ENCODE data around the gene GRN. TPM values are rescaled to one million over a fixed set of nuclear protein-coding genes. Genes with fewer than 3 reads are reported as not detected.
"Not testable (repeated sequence)": the region's sequence is repeated elsewhere in the genome, so short reads cannot be mapped to it uniquely, and the experiment has no call there.

GRN gene
- polyA plus RNA-seq, 6 donors from 2014 or later = 102 to 198 (median 110) TPM

DNA sequence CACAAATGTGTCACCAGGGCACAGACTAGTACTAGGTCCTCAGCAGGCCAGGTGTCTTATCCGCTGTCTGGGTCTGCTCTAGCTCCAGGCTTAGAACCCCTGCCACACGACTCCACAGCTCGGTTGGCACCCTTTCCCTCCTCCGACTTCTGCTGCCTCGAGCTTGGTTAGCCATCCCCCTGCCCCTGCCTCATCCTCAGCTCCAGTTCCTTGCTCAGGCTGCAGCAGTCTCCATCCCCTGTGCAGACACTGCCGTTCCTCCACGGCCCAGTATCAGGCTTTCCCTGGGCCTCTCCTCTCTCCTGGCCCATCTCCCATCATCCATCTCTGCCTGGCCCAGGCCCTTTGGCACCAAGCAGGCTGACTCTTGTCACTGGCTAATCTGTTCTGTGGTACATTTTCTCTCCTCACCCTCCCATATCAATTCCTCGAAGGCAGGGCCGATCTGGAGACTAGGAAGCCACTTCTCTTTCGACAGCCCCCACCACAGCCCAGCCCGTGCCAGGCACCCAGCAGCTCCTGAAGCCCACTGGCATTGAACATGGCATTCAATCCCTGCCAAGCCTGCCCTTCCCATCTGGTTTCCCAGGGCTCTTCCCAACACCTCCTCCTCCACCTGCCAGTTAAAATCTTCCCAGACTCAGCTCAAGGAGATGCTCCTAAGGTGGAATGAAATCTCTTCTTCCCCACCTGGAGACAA, 1.4 kb upstream of the GRN start:
- Mint-ChIP-seq H3K9me3 (no peaks in the 10 kb centered on the region), H3K27ac (peak overlapping the region in 4 of 6 donors; percentile 31 to 98 (median 82)), H3K36me3 (no peaks in the 10 kb centered on the region), H3K27me3 (peaks cover 0 to 18% (median 7%) of the 10 kb centered on the region in 3 donors), H3K4me3 (peak overlapping the region in 5 of 8 donors; percentile 48 to 99 (median 76)), H3K4me1 (peaks cover 36 to 47% (median 44%) of the 10 kb centered on the region in 3 donors)
- DNase-seq (no peak), ATAC-seq (ENCODE audit: low read depth in 2 of 2) (no peak)

DNA sequence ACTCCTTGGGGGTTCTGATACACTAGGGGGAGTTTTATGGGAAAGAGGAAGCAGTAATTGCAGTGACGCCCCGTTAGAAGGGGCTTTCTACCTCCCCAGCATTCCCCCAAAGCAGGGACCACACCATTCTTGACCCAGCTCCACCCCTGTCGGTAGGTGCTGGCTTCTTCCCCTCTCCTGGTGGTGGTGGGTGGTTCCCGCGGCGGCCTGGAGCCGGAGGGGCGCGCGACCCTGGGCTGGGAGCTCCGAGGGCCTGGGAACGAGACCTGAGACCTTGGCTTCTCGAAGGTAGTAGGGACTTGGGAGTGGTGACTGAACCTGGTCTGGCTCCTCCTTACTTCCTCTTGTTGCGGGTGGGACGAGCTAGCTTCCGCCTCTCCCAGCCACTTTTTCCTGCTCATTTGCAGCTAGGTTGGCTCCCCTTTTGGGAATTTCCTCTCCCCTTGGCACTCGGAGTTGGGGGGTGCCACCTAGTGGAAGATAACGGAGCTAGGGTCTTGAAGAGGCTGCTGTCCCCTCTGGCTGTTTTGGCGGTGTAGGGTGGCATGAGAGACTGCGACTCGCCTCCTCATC, 438 bp downstream of the GRN start:
- Mint-ChIP-seq H3K27me3 (peaks cover 0 to 18% (median 7%) of the 10 kb centered on the region in 3 donors), H3K4me1 (peaks cover 47 to 58% (median 57%) of the 10 kb centered on the region in 3 donors)
- ATAC-seq (ENCODE audit: low read depth in 2 of 2) = peak; percentile 63 to 69

DNA sequence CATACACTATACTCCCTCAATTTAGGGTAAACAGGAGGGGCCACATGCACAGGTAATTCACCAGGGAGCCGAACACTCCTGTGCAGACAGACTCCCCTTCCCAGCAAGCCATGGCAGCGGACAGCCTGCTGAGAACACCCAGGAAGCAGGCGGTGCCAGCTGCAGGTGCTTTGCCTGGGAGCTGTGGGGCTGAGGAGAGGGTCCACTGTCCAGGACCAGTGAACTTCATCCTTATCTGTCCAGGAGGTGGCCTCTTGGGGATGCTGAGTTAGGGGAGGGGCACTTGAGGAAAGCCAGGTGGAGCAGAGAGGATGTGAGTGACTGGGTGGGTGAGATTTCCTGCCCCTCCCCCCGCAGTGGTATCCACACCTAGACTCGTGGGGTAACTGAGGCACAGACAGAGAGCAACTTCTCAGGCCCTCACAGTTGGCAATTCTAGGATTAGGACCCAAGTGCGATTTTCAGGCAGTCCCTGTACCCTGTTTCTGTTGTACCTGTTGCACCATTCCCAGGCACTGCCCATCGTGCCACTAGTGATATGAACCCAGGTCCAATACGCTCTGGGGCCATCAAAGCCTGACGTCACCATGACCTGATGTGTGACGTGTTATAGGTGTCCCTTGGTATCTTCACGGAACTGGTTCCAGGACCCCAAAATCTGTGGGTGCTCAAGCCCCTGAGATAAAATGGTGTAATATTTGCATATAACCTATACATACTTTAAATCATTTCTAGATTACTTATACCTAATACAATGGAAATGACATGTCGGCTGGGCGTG, 1.2 kb downstream of the GRN start:
- Mint-ChIP-seq H3K27ac (peak overlapping the region; percentile 83 to 98 (median 94)), H3K9me3 (no peaks in the 10 kb centered on the region), H3K27me3 (peaks cover 0 to 14% (median 7%) of the 10 kb centered on the region in 3 donors), H3K36me3 (no peaks in the 10 kb centered on the region), H3K4me3 (peak overlapping the region; percentile 88 to 99 (median 96)), H3K4me1 (peaks cover 47 to 62% (median 60%) of the 10 kb centered on the region in 3 donors)
- ATAC-seq (ENCODE audit: low read depth in 2 of 2) = no peak
- DNase-seq = no peak

More for the DNA sequence above, 438 bp downstream of the GRN start:
- DNase-seq = peak; percentile 80
- no peaks in the 10 kb centered on the region for H3K9me3 Mint-ChIP-seq
- peak overlapping the region; percentile 83 to 98 (median 94) for H3K27ac Mint-ChIP-seq
- H3K4me3 Mint-ChIP-seq = peak overlapping the region; percentile 88 to 99 (median 96)
- no peaks in the 10 kb centered on the region for H3K36me3 Mint-ChIP-seq

DNA sequence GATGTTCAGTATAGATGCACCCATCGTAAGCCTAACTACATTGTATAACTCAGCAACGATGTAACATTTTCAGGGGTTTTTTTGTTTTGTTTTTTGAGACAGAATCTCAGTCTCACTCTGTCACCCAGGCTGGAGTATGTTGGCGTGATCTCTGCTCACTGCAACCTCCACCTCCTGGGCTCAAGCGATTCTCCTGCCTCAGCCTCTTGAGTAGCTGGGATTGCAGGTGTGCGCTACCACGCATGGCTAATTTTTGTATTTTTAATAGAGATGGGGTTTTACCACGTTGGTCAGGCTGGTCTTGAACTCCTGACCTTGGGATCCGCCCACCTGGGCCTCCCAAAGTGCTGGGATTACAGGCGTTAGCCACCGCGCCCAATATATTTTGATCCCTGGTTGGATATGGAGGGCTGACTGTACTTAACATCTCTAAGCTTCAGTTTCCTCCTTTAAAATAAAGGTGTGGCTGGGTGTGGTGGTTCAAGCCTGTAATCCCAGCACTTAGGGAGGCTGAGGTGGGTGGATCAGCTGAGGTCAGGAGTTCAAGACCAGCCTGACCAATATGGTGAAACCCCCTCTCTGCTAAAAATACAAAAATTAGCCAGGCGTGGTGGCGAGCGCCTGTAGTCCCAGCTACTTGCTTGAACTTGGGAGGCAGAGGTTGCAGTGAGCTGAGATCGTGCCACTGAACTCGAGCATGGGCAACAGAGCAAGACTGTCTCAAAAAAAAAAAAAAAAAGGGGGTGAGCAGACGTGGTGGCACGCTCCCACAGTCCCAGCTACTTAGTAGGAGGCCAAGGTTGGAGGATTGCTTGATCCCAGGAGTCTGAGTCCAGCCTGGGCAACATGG, 2.3 kb downstream of the GRN start:
- peaks cover 47 to 62% (median 60%) of the 10 kb centered on the region in 3 donors for H3K4me1 Mint-ChIP-seq
- peak overlapping the region; percentile 74 to 98 (median 93) for H3K27ac Mint-ChIP-seq
- H3K9me3 Mint-ChIP-seq, H3K27me3 Mint-ChIP-seq, DNase-seq, H3K36me3 Mint-ChIP-seq: not testable (repeated sequence)
- peak overlapping the region; percentile 49 to 99 (median 92) for H3K4me3 Mint-ChIP-seq
- peak in 1 of 2 donors; percentile 5 for ATAC-seq (ENCODE audit: low read depth in 2 of 2)

DNA sequence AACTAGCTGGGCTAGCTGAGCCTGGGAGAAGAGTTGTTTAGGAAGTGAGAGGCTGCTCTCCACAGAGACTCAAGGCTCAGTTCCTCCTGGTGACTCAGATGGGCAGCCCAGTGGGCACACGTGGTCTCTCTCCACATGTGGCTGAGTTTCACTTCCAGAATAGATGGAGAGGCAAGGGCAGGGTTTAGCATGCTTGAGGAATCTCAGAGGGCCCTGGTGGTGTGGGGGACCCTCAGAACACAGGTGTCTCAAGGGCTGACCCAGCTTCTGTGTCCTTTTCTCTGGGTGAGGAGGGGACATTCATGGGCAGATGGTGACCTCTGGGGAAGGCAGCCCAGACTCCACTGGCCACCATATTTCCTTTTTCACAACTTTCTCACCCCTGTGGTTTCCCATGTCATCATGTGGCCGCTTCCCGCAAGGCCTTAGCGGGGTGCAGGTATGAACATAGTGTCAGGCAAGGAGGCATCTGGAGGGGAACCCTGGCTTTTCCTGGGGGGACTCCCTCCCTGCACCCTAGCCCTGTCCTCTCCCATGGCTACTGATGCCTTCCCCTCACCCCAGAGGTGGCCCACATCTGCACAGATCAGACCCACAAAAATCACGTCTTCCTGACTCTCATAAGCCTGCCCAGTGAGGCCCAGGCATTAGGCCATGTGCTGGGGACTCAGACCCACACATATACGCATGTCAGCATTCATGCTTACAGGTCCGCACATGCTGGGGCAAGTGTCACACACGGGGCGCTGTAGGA, 3.3 kb downstream of the GRN start:
- Mint-ChIP-seq H3K9me3 (no peaks in the 10 kb centered on the region), H3K4me3 (peak overlapping the region; percentile 44 to 99 (median 84)), H3K27ac (peak overlapping the region; percentile 80 to 98 (median 95)), H3K4me1 (peaks cover 51 to 67% (median 64%) of the 10 kb centered on the region in 3 donors), H3K27me3 (peaks cover 0 to 13% (median 7%) of the 10 kb centered on the region in 3 donors), H3K36me3 (no peaks in the 10 kb centered on the region)
- peak; percentile 83 for DNase-seq
- peak; percentile 67 to 69 for ATAC-seq (ENCODE audit: low read depth in 2 of 2)

DNA sequence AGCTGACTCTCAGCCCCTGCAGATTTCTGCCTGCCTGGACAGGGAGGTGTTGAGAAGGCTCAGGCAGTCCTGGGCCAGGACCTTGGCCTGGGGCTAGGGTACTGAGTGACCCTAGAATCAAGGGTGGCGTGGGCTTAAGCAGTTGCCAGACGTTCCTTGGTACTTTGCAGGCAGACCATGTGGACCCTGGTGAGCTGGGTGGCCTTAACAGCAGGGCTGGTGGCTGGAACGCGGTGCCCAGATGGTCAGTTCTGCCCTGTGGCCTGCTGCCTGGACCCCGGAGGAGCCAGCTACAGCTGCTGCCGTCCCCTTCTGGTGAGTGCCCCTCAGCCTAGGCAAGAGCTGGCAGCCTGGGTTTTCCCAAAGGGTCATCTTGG, 3.9 kb downstream of the GRN start:
- ATAC-seq (ENCODE audit: low read depth in 2 of 2) (no peak), DNase-seq (no peak)
- Mint-ChIP-seq H3K27ac (peak overlapping the region in 5 of 6 donors; percentile 92 to 98 (median 95)), H3K36me3 (no peaks in the 10 kb centered on the region), H3K27me3 (peaks cover 0 to 7% (median 2%) of the 10 kb centered on the region in 3 donors), H3K4me3 (peak overlapping the region in 4 of 8 donors; percentile 44 to 99 (median 80)), H3K4me1 (peaks cover 49 to 65% (median 64%) of the 10 kb centered on the region in 3 donors), H3K9me3 (no peaks in the 10 kb centered on the region)

DNA sequence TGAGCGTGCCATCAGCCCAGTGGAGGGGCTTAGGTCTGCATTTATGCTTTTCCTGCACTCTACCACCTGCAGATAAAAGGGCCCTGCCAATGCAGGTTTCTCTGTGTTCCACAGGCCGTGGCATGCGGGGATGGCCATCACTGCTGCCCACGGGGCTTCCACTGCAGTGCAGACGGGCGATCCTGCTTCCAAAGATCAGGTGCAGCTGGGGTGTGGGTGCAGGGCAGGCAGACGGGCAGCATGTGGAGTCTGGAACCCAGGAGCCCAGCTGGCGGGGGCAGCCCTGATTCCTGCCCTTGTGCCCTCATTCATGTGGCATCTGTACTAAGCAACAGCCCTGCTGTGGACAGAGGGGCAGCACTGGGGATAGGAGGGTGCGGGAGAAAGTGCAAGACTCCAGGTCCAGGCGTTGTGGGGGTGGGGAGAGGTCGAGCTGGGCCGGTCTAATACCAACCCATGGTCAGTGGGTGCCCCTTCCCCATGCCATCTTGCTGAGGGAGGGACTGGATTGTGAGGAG, 4.5 kb downstream of the GRN start:
- H3K36me3 Mint-ChIP-seq = no peaks in the 10 kb centered on the region
- DNase-seq = no peak
- H3K4me3 Mint-ChIP-seq = no peak overlapping the region
- peaks cover 0 to 6% (median 0%) of the 10 kb centered on the region in 3 donors for H3K27me3 Mint-ChIP-seq
- peaks cover 46 to 59% (median 57%) of the 10 kb centered on the region in 3 donors for H3K4me1 Mint-ChIP-seq
- no peaks in the 10 kb centered on the region for H3K9me3 Mint-ChIP-seq
- no peak for ATAC-seq (ENCODE audit: low read depth in 2 of 2)
- peak overlapping the region in 2 of 6 donors; percentile 63 to 85 for H3K27ac Mint-ChIP-seq

DNA sequence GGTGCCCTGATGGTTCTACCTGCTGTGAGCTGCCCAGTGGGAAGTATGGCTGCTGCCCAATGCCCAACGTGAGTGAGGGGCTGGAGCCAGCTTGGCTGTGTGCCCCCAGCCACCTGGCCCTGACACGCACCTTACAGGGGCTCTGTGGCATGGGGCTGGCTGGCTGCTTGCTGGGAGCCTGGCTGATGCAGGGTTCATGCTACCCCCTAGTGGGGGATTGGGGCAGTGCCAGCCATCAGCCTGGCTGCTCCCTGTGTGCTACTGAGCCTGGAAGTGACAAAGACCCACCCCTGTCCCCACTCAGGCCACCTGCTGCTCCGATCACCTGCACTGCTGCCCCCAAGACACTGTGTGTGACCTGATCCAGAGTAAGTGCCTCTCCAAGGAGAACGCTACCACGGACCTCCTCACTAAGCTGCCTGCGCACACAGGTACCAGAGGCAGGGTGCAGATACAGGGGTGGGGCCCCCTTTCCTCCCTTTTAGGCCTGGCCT, 5.7 kb downstream of the GRN start:
- Mint-ChIP-seq H3K27me3 (peaks cover 0 to 13% (median 0%) of the 10 kb centered on the region in 3 donors), H3K27ac (peak overlapping the region in 5 of 6 donors; percentile 51 to 90 (median 70)), H3K4me1 (peaks cover 36 to 53% (median 47%) of the 10 kb centered on the region in 3 donors), H3K36me3 (no peaks in the 10 kb centered on the region), H3K9me3 (no peaks in the 10 kb centered on the region), H3K4me3 (peak overlapping the region in 1 of 8 donors; percentile 72)
- DNase-seq (peak; percentile 71), ATAC-seq (ENCODE audit: low read depth in 2 of 2) (peak; percentile 28 to 45)

DNA sequence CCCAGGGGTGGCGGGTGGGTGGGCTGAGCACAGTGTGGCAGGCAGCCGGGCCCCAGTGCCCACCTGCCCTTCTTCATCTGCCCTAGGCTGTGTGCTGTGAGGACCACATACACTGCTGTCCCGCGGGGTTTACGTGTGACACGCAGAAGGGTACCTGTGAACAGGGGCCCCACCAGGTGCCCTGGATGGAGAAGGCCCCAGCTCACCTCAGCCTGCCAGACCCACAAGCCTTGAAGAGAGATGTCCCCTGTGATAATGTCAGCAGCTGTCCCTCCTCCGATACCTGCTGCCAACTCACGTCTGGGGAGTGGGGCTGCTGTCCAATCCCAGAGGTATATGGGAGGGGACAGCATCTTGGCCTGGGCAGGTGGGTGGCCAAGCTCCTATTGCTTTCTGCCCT, 6.4 kb downstream of the GRN start:
- no peaks in the 10 kb centered on the region for H3K9me3 Mint-ChIP-seq
- DNase-seq = no peak
- ATAC-seq (ENCODE audit: low read depth in 2 of 2) = no peak
- no peak overlapping the region for H3K4me3 Mint-ChIP-seq
- peaks cover 30 to 47% (median 41%) of the 10 kb centered on the region in 3 donors for H3K4me1 Mint-ChIP-seq
- H3K27ac Mint-ChIP-seq = no peak overlapping the region
- peaks cover 0 to 13% (median 0%) of the 10 kb centered on the region in 3 donors for H3K27me3 Mint-ChIP-seq
- no peaks in the 10 kb centered on the region for H3K36me3 Mint-ChIP-seq

DNA sequence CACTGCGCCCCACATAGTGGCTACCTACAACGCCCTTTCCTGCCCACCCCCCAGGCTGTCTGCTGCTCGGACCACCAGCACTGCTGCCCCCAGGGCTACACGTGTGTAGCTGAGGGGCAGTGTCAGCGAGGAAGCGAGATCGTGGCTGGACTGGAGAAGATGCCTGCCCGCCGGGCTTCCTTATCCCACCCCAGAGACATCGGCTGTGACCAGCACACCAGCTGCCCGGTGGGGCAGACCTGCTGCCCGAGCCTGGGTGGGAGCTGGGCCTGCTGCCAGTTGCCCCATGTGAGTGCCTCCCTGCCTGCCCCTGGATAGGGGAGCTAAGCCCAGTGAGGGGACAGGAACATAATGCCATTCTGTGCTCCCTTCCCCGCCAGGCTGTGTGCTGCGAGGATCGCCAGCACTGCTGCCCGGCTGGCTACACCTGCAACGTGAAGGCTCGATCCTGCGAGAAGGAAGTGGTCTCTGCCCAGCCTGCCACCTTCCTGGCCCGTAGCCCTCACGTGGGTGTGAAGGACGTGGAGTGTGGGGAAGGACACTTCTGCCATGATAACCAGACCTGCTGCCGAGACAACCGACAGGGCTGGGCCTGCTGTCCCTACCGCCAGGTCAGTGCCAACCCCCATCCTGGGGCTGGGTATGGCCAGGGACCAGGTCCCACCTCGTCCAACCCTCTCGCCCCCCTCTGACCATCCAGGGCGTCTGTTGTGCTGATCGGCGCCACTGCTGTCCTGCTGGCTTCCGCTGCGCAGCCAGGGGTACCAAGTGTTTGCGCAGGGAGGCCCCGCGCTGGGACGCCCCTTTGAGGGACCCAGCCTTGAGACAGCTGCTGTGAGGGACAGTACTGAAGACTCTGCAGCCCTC, 7.1 kb downstream of the GRN start:
- H3K27ac Mint-ChIP-seq = no peak overlapping the region
- H3K27me3 Mint-ChIP-seq = peaks cover 0 to 13% (median 0%) of the 10 kb centered on the region in 3 donors
- H3K4me3 Mint-ChIP-seq = peak overlapping the region in 6 of 8 donors; percentile 15 to 77 (median 66)
- ATAC-seq (ENCODE audit: low read depth in 2 of 2) (no peak), DNase-seq (no peak)
- no peaks in the 10 kb centered on the region for H3K9me3 Mint-ChIP-seq
- H3K4me1 Mint-ChIP-seq = peaks cover 26 to 39% (median 33%) of the 10 kb centered on the region in 3 donors
- H3K36me3 Mint-ChIP-seq = no peaks in the 10 kb centered on the region
